HT1080 (cell line): ENCODE results near the gene MAGI2. TPM values are rescaled to one million over a fixed set of nuclear protein-coding genes. Genes with fewer than 3 reads are reported as not detected.
A peak's percentile ranks its signal among the peaks of the same experiment; 100 is the strongest.
"Not testable (repeated sequence)": the region's sequence is repeated elsewhere in the genome, so short reads cannot be mapped to it uniquely, and the experiment has no call there.

Experiments
- DNase-seq: peaks from one replicate; pipeline ENCODE4 v3.0.0-alpha.2; 2015; ENCODE audit warnings: low read depth
- total RNA-seq: library from RNA; depleted of rRNA; stranded (reverse); fragments of >200 nt; shearing (Covaris generic); gene quantifications from 2 replicates; pipeline ENCODE4 v1.2.3, GENCODE V29; 2014

The MAGI2 gene
- total RNA-seq, 1 experiment from 2014 or later: 0.39 TPM

DNA sequence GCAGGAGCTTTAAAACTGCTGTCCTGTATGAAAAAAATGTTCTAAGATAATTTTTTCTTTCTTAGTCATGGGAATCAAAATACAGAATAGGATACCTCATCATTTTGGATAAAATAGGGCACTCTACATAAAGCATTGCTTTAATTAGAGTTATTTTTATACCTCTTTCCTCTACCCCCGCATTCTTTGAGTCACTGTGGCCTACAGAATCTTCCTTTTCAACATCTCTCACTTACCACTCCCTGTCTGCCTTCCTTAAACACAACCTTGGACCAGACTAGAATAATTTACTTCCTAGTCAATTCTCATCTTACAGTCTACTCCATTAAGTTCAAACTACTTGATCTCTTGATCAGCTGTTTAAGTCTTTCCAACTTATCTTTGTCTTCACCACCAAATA is 1192.6 kb downstream of the MAGI2 start:
- no peak for DNase-seq

DNA sequence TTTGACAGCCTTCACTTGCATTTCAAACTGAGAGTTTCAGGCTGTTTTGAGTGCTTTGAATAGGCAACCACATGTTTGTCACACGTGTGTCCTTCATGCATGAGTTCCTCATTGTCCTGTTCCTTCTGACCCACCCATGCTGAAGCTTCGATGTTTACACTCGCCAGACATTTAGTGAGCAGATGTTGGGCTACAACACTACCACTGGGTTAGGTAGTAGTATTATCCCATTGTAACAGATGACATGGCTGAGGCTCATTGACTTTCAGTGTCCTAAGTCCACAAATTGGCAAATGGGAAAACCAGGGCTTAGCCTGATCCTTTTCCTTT is 1198.8 kb downstream of the MAGI2 start:
- DNase-seq: no peak

DNA sequence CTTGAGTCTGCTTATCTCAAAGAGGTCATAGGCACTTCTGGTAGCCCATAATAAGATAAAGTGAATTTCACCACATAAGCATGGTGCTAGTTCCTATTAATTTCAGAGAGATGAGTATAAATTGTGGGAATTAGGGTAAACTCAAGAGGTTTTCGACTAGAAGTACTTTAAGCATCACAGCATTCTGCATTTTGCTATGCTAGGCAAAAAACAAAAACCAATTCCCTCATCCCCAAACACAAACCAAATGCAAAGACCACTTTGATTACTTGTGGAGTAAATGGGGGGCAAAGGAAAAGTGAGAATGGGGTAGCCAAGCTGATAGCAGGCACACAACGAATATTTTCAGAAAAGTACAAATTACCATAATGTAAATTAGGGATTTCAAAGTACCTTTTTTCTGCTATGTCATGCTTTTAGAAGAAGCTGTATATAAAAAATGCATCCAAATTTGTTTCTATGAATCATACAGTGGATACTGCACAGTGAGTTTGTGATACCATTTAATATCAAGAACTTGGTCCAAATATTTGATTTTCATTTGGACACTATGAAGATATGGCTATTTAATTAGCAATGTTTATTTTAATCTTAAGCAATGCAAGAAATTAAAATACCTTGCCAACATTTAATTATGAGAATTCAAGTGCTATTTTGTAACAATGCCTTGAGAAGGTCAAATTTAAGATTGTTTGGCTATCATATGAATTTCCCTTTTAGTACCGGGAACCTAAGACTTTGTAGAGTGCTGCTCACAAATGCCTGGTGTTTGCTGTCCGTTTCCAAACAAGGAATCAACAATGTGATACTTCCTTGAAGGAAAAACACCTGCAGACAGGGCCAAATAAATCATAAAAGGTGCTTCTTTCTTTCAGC is 1199.4 kb downstream of the MAGI2 start:
- no peak for DNase-seq

DNA sequence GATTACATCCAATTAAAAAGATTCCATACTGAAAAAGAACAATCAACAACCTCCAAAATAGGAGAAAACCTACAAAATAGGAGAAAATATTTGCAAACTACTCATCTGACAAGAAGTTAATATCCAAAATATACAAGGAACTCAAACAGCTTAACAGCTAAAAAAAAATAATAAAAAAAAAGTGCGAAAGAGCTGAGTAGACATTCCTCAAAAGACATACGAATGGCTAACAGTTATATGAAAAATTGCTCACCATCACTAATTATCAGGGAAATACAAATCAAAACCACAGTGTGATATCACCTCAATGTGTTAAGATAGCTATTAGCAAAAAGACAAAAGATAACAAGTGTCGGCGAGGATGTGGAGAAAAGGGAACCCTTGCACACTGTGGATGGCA is 1204.6 kb downstream of the MAGI2 start:
- DNase-seq: no peak

DNA sequence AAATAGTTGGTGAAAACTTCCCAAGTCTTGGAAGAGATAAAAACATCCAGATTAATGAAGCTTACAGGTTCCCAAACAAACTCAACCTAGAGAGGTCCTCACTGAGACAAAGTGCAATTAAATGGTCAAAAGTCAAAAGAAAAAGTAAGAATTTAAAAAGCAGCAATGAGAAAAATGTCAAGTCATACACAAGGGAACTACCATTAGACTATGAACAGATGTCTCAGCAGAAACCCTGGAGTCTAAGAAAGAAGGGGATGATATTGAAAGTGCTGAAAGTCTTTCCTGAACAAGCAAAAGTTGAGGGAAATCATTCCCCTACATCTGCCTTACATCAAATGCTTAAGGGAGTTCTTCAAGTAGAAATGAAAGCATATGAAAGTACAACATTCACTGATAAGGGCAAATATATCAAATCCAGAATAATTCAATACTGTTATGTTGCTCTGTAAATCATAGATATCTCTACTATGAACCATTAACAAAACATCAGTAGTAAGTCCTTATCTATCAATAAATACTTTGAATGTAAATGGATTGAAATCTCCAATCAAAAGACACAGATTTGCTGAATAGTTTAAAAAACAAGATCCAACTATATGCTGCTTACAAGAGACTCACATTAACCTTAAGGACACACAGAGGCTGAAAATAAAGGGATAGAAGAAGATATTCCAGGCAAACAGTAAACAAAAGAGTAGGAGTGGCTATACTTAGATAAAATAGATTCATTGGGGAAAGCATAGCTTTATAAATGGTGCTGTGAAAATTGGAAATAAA is 1205.4 kb downstream of the MAGI2 start:
- DNase-seq: no peak

DNA sequence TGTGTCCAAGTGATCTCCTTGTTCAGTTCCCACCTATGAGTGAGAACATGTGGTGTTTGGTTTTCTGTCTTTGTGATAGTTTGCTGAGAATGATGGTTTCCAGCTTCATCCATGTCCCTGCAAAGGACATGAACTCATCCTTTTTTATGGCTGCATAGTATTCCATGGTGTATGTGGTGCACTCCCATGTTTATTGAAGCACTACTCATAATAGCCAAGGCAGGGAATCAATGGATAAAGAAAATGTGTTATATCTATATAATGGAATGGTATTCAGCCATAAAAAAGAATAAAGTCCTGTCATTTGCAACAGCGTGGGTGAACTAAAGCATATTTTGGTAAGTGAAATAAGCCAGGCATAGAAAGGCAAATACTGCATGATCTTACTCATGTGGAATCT is 1213.3 kb downstream of the MAGI2 start:
- DNase-seq: not testable (repeated sequence)

DNA sequence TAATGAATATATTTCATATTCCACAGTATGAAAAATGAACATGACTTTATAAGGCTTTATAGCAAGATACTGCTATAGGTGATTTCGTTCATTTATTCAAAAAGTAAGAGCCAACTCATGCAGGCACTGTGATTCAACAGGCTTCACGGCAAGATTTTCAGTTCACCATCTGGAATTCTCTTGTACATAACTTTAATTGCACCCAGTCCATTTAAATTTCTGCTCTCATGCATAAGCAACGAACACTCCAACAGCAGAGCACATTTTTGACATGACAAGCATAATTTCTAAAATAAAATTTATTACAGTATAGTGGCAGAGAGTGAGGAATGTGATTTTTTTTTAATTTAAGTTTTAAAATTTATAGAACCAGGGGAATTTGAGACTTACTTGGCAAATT is 1218.8 kb downstream of the MAGI2 start:
- no peak for DNase-seq

DNA sequence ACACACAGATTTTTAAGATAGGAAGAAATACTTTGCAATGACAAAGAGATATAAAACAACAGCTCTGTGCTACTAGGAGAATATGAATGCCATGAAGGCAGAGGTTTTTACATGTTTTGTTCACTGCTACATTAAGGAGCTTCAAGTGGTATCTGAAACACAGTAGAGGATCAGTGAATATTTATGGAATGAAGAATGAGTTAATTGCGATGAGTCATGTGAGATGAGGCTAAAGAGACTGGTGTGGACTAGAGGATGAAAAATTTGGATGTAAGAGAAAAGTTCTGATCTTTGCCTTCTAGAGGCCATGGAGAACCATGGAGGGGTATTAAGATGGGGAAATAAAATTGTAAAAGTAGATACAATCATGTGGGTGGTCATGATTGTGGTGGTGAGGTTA is 1220.7 kb downstream of the MAGI2 start:
- DNase-seq: no peak

DNA sequence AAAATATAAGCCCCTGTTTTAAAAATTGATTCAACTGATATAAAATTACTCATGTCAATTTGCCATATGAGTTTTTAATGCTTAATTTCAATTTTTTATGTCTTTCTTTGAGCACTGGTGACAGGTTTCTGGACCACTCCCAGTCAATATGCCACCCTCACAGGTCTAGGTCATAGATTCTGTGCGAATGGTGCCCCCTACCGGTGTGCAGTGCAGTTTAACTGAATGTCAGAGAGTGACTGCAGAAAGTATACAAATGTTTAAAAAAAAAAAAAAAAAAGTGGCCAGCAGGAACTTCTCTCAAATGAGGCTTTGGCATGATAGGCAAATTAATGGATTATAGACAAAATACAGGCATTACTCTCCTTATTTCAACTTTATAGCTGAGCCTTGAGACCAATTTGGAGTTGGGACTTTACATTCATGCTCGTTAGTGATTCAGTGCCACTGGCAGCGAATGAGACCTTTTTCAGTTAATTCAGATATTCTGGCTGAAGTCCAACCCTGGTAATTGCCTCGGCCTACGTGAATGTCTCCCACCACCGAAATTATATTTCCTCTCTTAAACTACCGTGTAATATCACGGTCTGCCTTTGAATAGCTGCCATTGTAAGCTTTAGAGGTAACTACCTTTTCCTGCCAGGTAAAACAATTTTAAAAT is 1227.3 kb downstream of the MAGI2 start:
- DNase-seq: peak; percentile 37

DNA sequence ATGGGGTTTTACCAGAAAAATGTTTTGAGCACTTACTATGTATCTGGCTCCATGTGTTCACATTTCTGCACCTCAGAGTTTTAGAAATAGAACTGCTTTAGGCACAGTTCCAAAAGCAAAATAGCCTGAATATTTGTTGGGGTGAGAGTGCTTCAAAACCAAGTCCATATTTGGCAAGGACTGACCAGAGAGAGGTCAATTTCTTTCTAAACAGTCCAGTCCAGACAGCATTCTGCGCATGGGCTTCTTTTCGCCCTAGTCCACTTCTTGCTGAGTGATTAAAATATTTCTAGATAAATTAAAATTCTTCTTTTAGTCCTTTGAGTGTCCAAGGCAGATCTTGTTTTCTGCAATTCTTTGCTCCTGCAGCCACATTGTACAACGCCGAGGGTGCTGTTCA is 1227.9 kb downstream of the MAGI2 start:
- no peak for DNase-seq

DNA sequence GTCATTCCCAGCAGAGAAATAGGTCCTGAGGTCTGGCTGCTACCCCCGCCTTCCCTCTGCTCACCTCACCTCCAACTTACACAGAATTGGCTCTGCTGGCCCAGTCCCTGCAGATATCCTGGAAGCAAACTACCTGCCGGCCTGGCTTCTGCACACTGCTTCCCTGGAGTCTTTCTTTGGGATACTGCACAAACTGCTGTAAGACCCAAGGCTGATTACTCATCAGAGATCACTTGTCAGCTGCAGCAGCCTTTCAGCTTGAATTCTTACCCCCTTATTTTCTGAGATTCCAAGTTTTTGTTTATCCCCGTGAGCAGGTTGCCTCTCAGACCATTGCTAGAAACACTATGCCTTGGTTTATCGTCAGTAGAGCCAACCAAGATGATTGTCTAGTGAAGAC is 1228.5 kb downstream of the MAGI2 start:
- no peak for DNase-seq

DNA sequence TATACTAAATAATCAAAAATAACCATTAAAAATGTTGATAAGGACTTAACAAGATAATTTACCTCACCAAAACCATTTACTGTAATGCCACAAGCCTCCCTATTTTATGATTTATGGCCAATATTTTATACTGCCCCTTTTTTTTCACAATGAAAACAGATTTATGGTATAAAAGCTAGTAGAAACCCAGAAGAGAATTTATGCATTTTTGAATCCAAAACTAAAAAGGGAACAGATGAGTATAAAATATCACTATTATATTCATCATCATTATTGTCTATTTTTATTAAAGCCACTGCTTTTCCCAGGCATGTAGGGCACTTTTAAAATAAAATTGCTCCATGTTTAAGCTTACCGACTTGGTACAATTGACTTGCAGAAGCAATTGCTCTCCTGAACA is 1229.9 kb downstream of the MAGI2 start:
- DNase-seq: no peak

DNA sequence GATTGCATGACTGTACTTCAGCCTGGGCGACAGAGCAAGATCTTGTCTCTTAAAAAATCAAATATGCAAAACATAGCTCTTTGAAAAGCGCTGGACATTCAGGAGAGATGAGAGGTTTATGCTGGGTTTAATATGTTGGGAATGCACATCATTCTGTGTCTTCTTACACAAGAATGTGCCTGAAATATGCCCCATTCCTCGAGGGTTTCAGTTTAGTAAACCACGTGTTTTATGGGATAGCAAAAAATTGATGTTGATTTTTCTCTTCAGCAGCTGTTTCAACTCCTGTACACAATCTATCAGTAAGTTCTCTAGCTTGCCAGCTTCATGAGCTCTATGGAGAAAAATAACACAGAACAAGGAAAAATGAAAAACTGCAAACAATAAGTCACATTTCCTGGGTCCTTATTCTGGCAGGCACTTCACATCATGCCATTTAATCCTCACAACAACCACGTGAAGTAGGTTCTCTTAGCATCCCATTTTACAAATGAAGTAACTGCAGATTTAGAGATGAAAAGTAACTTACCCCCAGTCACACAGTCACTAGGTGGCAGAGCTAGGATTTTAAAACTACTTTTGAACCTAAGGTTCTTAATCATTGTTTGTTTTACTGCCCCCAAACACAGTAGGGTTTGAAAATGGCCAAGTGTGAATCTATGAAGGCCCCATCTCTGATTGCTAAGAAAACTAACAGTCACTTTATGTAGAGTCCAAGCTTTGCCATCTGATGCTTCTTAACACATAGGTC is 1231.3 kb downstream of the MAGI2 start:
- no peak for DNase-seq

DNA sequence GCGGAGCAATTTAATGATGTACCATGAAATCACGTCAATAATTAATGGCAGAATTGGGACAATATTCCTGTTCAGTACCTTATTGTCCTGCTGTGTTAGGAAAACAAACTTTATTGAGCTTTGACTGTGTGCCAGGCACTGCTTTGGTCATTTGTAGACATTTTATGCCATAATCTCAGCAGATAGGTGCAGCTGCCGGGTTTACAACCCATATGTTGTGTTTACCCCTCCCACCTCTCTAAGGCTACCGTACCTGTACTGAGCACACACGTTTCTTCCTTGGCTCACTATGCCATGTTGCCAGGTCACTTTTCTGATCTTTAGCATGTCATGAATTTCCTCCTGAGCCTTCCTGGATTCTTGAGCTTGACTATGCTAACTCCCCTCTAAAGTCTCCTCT is 1232.7 kb downstream of the MAGI2 start:
- DNase-seq: no peak

DNA sequence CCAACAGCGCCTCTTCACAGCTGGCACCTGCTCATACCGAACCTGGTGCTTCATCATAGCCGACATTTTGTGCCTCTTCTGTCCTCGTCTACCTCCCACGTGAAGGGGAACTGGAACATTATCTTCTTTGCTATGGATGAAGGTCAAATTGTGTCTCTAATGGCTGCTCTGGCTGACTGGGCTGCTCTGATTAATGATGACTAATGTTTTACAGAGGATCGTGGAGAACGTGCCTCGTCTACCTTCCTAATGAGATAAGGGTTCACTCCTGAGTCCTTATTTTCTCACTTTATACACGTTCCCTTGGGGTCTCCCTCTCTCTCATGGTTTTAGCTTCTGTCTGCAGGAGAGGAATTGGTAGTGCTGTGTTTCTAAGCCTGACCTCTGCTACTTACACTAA is 1234.6 kb downstream of the MAGI2 start:
- DNase-seq: peak; percentile 6

DNA sequence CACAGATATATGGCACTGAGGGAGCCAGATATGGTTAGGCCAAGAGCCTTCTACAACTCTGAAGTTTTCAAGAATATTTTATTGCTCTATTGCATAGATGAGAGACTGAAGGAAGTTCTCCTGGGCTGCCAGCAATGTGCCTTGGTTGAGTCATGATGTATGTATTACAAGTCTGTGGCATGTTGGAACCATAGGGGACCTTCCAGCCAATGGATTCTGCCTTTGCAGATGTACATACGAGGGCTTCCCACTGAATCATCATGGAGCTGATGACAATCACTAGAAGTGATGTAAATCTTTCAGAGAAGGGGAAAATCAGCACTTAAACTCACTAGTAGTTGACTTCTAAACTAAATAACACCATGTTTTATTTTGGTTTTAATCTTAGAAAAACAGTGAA is 1235.4 kb downstream of the MAGI2 start:
- peak; percentile 44 for DNase-seq

DNA sequence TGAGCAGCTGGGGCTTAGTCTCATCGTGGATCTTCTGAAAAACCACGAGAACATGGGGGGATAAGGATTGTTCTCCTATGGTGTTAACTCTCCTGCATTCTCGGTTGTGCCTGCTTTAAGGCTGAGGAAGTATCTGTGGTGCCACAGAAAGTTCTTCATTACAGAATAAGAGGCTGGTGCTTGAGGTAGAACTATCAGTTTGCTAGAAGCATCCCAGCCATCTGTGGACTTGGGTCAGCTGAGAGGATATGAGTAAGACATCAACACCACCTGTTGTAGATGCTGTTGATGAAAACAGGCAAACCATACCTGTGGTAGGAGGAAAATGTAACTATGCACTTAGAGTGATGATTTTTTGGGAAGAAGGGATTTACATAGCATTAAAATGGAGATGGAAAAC is 1238.3 kb downstream of the MAGI2 start:
- DNase-seq: no peak

DNA sequence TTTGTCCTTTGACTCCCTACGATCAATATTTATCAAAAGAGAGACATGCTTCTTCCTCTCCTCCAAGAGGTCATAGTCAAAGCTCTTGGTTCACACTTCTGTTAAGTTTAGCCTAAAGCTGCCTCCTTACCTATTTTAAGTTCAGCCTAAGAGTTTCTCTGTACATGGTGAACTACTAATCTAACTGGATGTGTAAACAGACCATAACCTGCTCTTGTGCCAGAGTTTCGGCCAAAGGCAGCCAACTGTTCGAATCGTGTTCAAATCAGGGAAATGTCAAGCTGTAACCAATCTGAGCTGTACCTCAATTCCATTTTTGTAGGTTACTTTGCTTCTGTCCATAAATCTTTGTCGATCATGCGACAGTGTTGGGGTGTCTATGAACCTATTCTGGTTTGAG is 1240.1 kb downstream of the MAGI2 start:
- DNase-seq: no peak

DNA sequence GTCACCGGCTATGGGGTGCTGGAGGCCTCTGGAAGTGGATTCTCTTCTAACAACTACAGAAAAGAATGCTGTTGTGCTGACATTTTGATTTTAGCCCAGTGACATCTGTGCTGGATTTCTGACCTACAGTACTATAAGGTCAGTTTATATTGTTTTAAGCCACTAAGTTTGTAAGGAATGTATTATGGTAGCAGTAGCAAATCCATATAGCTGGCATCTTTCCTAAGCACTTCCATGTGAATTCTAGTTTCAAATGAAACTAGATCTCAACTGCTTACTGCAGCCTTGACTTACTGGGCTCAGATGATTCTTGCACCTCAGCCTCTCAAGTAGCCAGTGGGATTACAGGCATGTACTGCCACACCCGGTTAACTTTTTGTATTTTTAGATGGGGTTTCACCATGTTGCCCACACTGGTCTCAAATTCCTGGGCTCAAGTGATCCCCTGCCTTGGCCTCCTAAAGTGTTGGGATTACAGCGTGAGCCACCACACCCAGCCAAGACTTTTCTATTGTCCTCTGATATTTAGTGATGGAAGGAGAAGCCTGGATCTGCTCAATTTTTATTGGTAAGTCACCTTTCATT is 1240.9 kb downstream of the MAGI2 start:
- no peak for DNase-seq

DNA sequence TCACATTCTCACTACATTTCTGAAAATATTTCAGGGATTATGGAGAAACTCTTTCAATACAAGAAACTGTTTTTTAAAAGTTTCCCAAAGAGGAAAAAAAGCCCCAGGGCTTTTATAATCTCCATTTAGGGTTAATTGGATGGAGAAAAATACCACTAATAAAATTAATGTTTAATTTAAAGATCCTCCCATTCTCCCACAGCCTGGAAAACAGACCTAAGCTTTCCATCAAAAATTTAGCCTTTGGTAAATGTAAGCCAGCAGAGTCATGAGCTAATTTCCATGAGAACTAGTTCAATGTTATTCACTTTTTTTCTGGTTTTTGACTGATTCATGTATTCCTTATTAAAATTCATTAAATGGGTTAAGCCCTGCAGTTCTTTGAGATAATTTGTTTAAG is 1246.2 kb downstream of the MAGI2 start:
- no peak for DNase-seq

DNA sequence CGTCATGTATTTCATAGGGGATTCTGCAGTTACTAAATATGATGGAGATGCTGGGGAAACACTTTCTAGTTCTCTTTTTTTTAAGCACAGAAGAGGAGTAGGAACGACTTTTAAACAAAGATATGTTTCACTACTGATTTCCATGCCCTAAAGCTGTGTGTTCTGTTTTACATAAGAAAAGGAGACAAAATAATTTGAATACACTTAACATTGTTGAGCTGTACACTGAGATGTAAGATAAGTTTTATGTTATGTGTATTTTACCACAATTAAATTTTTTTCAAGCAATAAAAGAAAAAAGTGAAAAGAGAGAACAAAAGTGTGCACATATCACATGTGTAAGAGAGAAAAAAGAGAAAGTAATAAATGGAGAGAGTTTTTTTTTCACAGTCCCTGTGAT is 1246.7 kb downstream of the MAGI2 start:
- DNase-seq: no peak
